Measurements from ENCODE around the gene ZDHHC20. TPM values are rescaled to one million over a fixed set of nuclear protein-coding genes. Genes with fewer than 3 reads are reported as not detected.

The ZDHHC20 gene
- total RNA-seq, 2 experiments from 2014 or later = 65.7 to 68.0 TPM

GRCh38 chr13:21371011-21371410, 88.1 kb downstream of the ZDHHC20 start:
- Mint-ChIP-seq H3K27me3 (no peaks in the 10 kb centered on the region), H3K36me3 (peaks cover 2% of the 10 kb centered on the region), H3K9me3 (ENCODE audit: low read depth) (no peaks in the 10 kb centered on the region), H3K4me3 (no peak overlapping the region), H3K27ac (no peak overlapping the region), H3K4me1 (peaks cover 8% of the 10 kb centered on the region)
- CTCF ChIA-PET = no interaction called here
- DNase-seq (no peak), ATAC-seq (no peak)

- DNase-seq = peak; percentile 67
- Mint-ChIP-seq H3K4me3 (no peak overlapping the region), H3K9me3 (ENCODE audit: low read depth) (no peaks in the 10 kb centered on the region), H3K27me3 (no peaks in the 10 kb centered on the region), H3K36me3 (no peaks in the 10 kb centered on the region), H3K4me1 (peaks cover 22% of the 10 kb centered on the region), H3K27ac (peak overlapping the region; percentile 70)
- CTCF ChIA-PET = interaction anchor here (1.6 kb wide), 1 partner anchor 68 kb away, joined by 5 read pairs; no protein-coding TSS in a partner anchor
- peak; percentile 78 for ATAC-seq
Observed at GRCh38 chr13:21365574-21365973, 93.5 kb downstream of the ZDHHC20 start.

- no peaks in the 10 kb centered on the region for H3K36me3 Mint-ChIP-seq
- CTCF ChIA-PET = interaction anchor here (1.2 to 1.6 kb wide), 2 partner anchors 52 to 68 kb away, joined by 3 to 5 read pairs; no protein-coding TSS in a partner anchor
- H3K9me3 Mint-ChIP-seq (ENCODE audit: low read depth) = no peaks in the 10 kb centered on the region
- H3K4me1 Mint-ChIP-seq = peaks cover 22% of the 10 kb centered on the region
- no peak for ATAC-seq
- no peak for DNase-seq
- no peak overlapping the region for H3K27ac Mint-ChIP-seq
- H3K27me3 Mint-ChIP-seq = no peaks in the 10 kb centered on the region
- H3K4me3 Mint-ChIP-seq = no peak overlapping the region
Observed at GRCh38 chr13:21364916-21365315, 94.2 kb downstream of the ZDHHC20 start.

GRCh38 chr13:21364357-21364756, 94.7 kb downstream of the ZDHHC20 start:
- DNase-seq (no peak), ATAC-seq (no peak)
- Mint-ChIP-seq H3K4me3 (no peak overlapping the region), H3K4me1 (peaks cover 22% of the 10 kb centered on the region), H3K36me3 (no peaks in the 10 kb centered on the region), H3K27me3 (no peaks in the 10 kb centered on the region), H3K27ac (no peak overlapping the region), H3K9me3 (ENCODE audit: low read depth) (no peaks in the 10 kb centered on the region)
- CTCF ChIA-PET = interaction anchor here (1.2 to 1.6 kb wide), 2 partner anchors 52 to 67 kb away, joined by 3 to 5 read pairs; no protein-coding TSS in a partner anchor

GRCh38 chr13:21362741-21363140, 96.4 kb downstream of the ZDHHC20 start:
- ATAC-seq = no peak
- peaks cover 22% of the 10 kb centered on the region for H3K4me1 Mint-ChIP-seq
- H3K27ac Mint-ChIP-seq = no peak overlapping the region
- H3K27me3 Mint-ChIP-seq = no peaks in the 10 kb centered on the region
- no peak overlapping the region for H3K4me3 Mint-ChIP-seq
- no peaks in the 10 kb centered on the region for H3K9me3 Mint-ChIP-seq (ENCODE audit: low read depth)
- CTCF ChIA-PET = no interaction called here
- no peaks in the 10 kb centered on the region for H3K36me3 Mint-ChIP-seq
- no peak for DNase-seq

GRCh38 chr13:21361706-21362105, 97.4 kb downstream of the ZDHHC20 start:
- no peaks in the 10 kb centered on the region for H3K36me3 Mint-ChIP-seq
- H3K27me3 Mint-ChIP-seq = no peaks in the 10 kb centered on the region
- no peak overlapping the region for H3K4me3 Mint-ChIP-seq
- no peaks in the 10 kb centered on the region for H3K9me3 Mint-ChIP-seq (ENCODE audit: low read depth)
- no peak for ATAC-seq
- CTCF ChIA-PET = no interaction called here
- peaks cover 21% of the 10 kb centered on the region for H3K4me1 Mint-ChIP-seq
- H3K27ac Mint-ChIP-seq = no peak overlapping the region
- no peak for DNase-seq

GRCh38 chr13:21361123-21361522, 98.0 kb downstream of the ZDHHC20 start:
- Mint-ChIP-seq H3K4me3 (no peak overlapping the region), H3K27ac (no peak overlapping the region), H3K36me3 (no peaks in the 10 kb centered on the region), H3K9me3 (ENCODE audit: low read depth) (no peaks in the 10 kb centered on the region), H3K4me1 (peaks cover 15% of the 10 kb centered on the region), H3K27me3 (no peaks in the 10 kb centered on the region)
- DNase-seq = no peak
- CTCF ChIA-PET = no interaction called here
- no peak for ATAC-seq

GRCh38 chr13:21360463-21360862, 98.6 kb downstream of the ZDHHC20 start:
- Mint-ChIP-seq H3K27ac (no peak overlapping the region), H3K9me3 (ENCODE audit: low read depth) (no peaks in the 10 kb centered on the region), H3K4me3 (no peak overlapping the region), H3K4me1 (peaks cover 8% of the 10 kb centered on the region), H3K36me3 (no peaks in the 10 kb centered on the region), H3K27me3 (no peaks in the 10 kb centered on the region)
- CTCF ChIA-PET = no interaction called here
- ATAC-seq = no peak
- DNase-seq = no peak

GRCh38 chr13:21359855-21360254, 99.2 kb downstream of the ZDHHC20 start:
- H3K4me3 Mint-ChIP-seq = no peak overlapping the region
- CTCF ChIA-PET = no interaction called here

GRCh38 chr13:21355304-21355703, 103.8 kb downstream of the ZDHHC20 start:
- Mint-ChIP-seq H3K4me3 (no peak overlapping the region), H3K9me3 (ENCODE audit: low read depth) (no peaks in the 10 kb centered on the region), H3K4me1 (no peaks in the 10 kb centered on the region), H3K27me3 (no peaks in the 10 kb centered on the region), H3K27ac (no peak overlapping the region), H3K36me3 (no peaks in the 10 kb centered on the region)
- CTCF ChIA-PET = no interaction called here
- DNase-seq = no peak
- no peak for ATAC-seq

More at GRCh38 chr13:21359855-21360254, 99.2 kb downstream of the ZDHHC20 start:
- no peak for ATAC-seq
- Mint-ChIP-seq H3K27me3 (no peaks in the 10 kb centered on the region), H3K4me1 (peaks cover 2% of the 10 kb centered on the region), H3K27ac (no peak overlapping the region), H3K9me3 (ENCODE audit: low read depth) (no peaks in the 10 kb centered on the region), H3K36me3 (no peaks in the 10 kb centered on the region)
- no peak for DNase-seq

GRCh38 chr13:21354721-21355120, 104.4 kb downstream of the ZDHHC20 start:
- no peak for ATAC-seq
- Mint-ChIP-seq H3K4me3 (no peak overlapping the region), H3K9me3 (ENCODE audit: low read depth) (no peaks in the 10 kb centered on the region), H3K27me3 (no peaks in the 10 kb centered on the region), H3K36me3 (no peaks in the 10 kb centered on the region), H3K27ac (no peak overlapping the region), H3K4me1 (no peaks in the 10 kb centered on the region)
- CTCF ChIA-PET = no interaction called here
- no peak for DNase-seq

GRCh38 chr13:21348488-21349120, 110.5 kb downstream of the ZDHHC20 start:
- Mint-ChIP-seq H3K4me3 (no peak overlapping the region), H3K9me3 (ENCODE audit: low read depth) (no peaks in the 10 kb centered on the region), H3K36me3 (no peaks in the 10 kb centered on the region), H3K4me1 (peaks cover 16% of the 10 kb centered on the region), H3K27ac (no peak overlapping the region), H3K27me3 (no peaks in the 10 kb centered on the region)
- CTCF ChIA-PET = no interaction called here
- DNase-seq (no peak), ATAC-seq (no peak)

- DNase-seq (no peak), ATAC-seq (no peak)
- Mint-ChIP-seq H3K4me3 (no peak overlapping the region), H3K9me3 (ENCODE audit: low read depth) (no peaks in the 10 kb centered on the region), H3K27ac (no peak overlapping the region), H3K27me3 (no peaks in the 10 kb centered on the region), H3K4me1 (peaks cover 21% of the 10 kb centered on the region), H3K36me3 (no peaks in the 10 kb centered on the region)
- CTCF ChIA-PET = no interaction called here
Observed at GRCh38 chr13:21347753-21348318, 111.3 kb downstream of the ZDHHC20 start.

- no peaks in the 10 kb centered on the region for H3K27me3 Mint-ChIP-seq
- DNase-seq = peak; percentile 80
- peaks cover 30% of the 10 kb centered on the region for H3K4me1 Mint-ChIP-seq
- no peaks in the 10 kb centered on the region for H3K9me3 Mint-ChIP-seq (ENCODE audit: low read depth)
- ATAC-seq = peak; percentile 82
- H3K36me3 Mint-ChIP-seq = no peaks in the 10 kb centered on the region
- CTCF ChIA-PET = interaction anchor here (0.9 to 1.8 kb wide), 4 partner anchors 12 to 132 kb away, joined by 3 to 12 read pairs (median 5); no protein-coding TSS in a partner anchor
- peak overlapping the region; percentile 84 for H3K27ac Mint-ChIP-seq
- H3K4me3 Mint-ChIP-seq = peak overlapping the region; percentile 74
Observed at GRCh38 chr13:21344662-21345176, 114.4 kb downstream of the ZDHHC20 start.
